Skeletal muscle satellite cell (primary cell): ENCODE measurements around the gene RTP2.
A peak's percentile ranks its signal among the peaks of the same experiment; 100 is the strongest.

Experiments used
- H3K27me3 ChIP-seq: 2 replicates; pipeline ENCODE4 v1.7.0; 2013; ENCODE audit warnings: low read length; ENCODE audit not compliant: control insufficient read depth, insufficient read depth
- H3K36me3 ChIP-seq: 2 replicates; pipeline ENCODE4 v1.7.0; 2013; ENCODE audit warnings: mild to moderate bottlenecking, control low read depth, low read length; ENCODE audit not compliant: insufficient read depth
- H3K4me1 ChIP-seq: 2 replicates; pipeline ENCODE4 v1.7.0; 2013; ENCODE audit warnings: low read length; ENCODE audit not compliant: control insufficient read depth, insufficient read depth
- H3K4me2 ChIP-seq: 2 replicates; pipeline ENCODE4 v1.7.0; 2013; ENCODE audit warnings: mild to moderate bottlenecking, low read length
- H3K4me3 ChIP-seq: 2 replicates; pipeline ENCODE4 v1.7.0; 2013; ENCODE audit warnings: low read length
- H3K9ac ChIP-seq: 2 replicates; pipeline ENCODE4 v1.7.0; 2013; ENCODE audit warnings: mild to moderate bottlenecking, low read depth, low read length, moderate library complexity
- H3K9me3 ChIP-seq: replicated peaks from 2 replicates; pipeline ENCODE4 v1.7.0; 2013; ENCODE audit warnings: mild to moderate bottlenecking, control low read depth, low read length

The RTP2 gene

DNA sequence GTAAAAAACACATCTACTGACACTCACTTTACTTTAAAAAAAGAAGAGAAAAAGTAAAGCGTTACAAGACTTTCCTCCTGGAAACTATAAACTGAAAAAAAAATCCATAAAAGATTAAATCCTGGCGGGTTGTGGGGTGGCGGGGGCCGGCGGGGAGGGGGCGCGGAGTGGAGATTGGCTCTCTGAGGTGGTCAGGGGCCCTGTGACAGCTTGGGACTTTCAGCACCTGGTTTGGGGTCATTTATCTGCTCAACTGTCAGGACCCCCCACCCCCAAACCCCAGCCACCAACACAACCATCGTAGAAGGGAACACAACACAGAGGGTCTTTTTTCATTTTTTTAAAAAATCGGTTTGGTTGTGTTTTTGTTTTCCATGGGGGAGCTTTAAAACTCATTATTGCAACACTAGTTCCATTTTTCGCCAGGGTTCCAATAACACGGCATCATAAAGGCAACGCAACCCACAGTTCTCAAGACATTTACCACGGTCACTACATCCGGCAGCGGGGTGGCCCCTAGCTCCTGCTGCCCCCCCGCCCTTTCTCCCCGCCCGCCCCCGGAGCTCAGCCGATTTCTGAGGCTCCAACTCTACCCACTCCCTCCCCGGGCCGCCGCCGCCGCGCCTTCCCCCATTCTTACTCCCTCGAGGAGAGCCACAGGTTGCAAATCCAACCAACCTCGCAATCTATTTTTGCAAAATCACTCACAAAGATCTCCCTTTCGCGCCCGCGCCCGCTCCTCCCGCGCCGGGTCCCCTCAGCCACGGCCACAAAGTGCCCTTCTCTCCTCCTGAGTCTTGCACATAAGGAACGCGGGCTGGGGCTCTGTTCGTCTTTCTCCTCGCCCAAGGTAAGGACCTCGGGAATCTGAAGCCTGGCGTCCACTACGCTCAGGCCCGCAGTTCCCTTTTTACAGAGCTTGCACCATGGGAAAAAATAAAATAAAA lies 41.1 kb upstream of the RTP2 start:
- Histone ChIP-seq H3K27me3 (no peaks in the 10 kb centered on the region), H3K9ac (peak overlapping the region; percentile 95), H3K4me1 (peaks cover 46% of the 10 kb centered on the region), H3K9me3 (no peaks in the 10 kb centered on the region), H3K4me3 (peak overlapping the region; percentile 84), H3K4me2 (peak overlapping the region; percentile 94), H3K36me3 (no peaks in the 10 kb centered on the region)

DNA sequence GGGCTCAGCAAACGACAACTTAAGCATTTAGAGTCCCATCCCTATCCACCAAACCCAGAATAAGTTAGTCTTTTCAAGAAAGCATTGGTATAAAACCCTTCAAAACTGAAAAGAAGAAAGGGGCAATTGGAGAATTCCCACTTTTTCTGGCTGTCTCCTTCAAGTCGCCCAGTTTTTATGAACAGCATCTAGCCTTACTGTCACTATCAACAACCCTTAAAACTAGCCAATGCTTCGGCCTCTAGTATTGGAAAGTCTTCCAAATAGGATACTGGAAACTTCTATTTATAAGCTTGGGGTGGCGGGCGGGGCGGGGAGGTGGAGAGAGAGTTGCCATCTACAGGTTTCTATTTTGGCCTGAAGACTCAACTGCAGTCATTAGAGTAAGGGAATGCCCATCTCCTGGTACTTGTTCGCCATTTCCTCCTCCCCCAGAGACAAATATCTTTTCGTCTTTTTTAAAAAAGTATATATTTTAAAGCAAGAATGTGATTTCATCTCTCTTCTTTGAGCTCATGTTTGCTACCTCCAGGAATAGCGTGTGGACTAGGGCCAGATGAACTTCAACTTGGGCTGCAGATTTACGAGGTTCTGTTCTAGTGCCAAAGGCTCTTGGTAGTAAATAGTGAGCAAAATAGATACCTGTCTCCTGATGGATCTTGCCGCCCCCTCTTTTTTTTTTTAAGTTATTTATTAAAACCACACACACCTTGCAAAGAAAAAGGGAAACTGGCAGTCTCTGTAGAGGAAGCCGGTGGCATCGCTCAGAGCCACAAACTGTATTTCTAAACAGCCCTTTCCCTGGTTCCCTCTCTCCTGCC lies 40.2 kb upstream of the RTP2 start:
- H3K4me3 ChIP-seq, result peak overlapping the region; percentile 84
- H3K9ac ChIP-seq, result peak overlapping the region; percentile 95
- no peaks in the 10 kb centered on the region for H3K27me3 ChIP-seq
- H3K4me2 ChIP-seq, result peak overlapping the region; percentile 94
- H3K36me3 ChIP-seq, result no peaks in the 10 kb centered on the region
- peaks cover 48% of the 10 kb centered on the region for H3K4me1 ChIP-seq
- H3K9me3 ChIP-seq, result no peaks in the 10 kb centered on the region

DNA sequence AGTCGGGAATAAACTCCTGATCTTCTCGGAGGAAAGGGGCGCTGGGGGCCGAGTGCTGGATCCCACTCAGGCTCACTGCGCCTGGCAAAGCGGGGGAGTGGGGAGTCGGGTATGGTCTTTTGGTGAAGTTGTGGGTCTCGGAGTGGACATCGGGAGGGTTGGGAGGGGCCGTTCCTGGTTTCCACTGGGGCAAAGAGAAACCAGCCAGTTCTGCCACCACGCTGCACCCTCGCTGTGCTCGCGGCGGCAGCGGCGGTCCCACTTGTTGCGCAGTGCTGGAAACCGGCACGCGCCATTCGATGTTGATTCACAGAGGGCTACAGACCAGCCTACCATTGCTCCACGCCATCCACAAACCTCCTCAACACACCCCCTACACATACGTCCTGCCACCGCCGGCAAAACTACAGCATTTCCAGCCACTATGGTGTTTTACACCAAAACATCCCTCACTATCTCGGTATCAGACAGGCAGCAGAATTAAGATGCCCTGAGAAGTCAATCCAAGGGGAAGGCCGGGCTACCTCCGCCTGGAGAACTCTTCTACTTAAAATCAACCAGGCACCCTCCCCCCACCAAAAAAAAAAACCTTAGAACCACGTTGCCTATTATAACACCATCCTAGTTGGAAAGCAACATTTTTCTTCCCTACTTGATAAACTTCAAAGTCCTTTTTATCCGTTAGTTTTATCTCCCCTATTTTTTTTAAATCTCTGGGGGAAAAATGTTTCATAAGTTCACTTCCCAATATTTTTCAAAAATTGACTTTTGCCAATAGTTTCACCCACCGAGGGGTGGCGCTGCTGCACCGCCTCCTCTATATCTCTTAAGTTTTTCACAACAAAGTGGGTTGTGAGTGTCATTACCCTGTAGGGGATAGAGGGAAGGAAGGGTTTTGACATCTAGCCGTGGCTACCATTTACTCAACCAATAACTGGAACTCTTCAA lies 39.3 kb upstream of the RTP2 start:
- H3K4me3 ChIP-seq, result peak overlapping the region; percentile 84
- peak overlapping the region; percentile 94 for H3K4me2 ChIP-seq
- peaks cover 48% of the 10 kb centered on the region for H3K4me1 ChIP-seq
- no peaks in the 10 kb centered on the region for H3K9me3 ChIP-seq
- no peaks in the 10 kb centered on the region for H3K36me3 ChIP-seq
- H3K9ac ChIP-seq, result peak overlapping the region; percentile 95
- no peaks in the 10 kb centered on the region for H3K27me3 ChIP-seq

GRCh38 chr3:187740421-187741399 lies 38.4 kb upstream of the RTP2 start:
- Histone ChIP-seq H3K4me2 (peak overlapping the region; percentile 94), H3K4me1 (peaks cover 58% of the 10 kb centered on the region), H3K4me3 (peak overlapping the region; percentile 73), H3K36me3 (no peaks in the 10 kb centered on the region), H3K9ac (peak overlapping the region; percentile 95), H3K27me3 (no peaks in the 10 kb centered on the region), H3K9me3 (no peaks in the 10 kb centered on the region)

GRCh38 chr3:187739561-187740332 lies 37.4 kb upstream of the RTP2 start:
- Histone ChIP-seq H3K9ac (peak overlapping the region; percentile 95), H3K4me3 (peak overlapping the region; percentile 73), H3K4me2 (peak overlapping the region; percentile 94), H3K9me3 (no peaks in the 10 kb centered on the region), H3K4me1 (peaks cover 67% of the 10 kb centered on the region), H3K27me3 (no peaks in the 10 kb centered on the region), H3K36me3 (no peaks in the 10 kb centered on the region)

- Histone ChIP-seq H3K9me3 (no peaks in the 10 kb centered on the region), H3K36me3 (no peaks in the 10 kb centered on the region), H3K4me2 (peak overlapping the region; percentile 94), H3K4me1 (peaks cover 70% of the 10 kb centered on the region), H3K9ac (peak overlapping the region; percentile 95), H3K27me3 (no peaks in the 10 kb centered on the region), H3K4me3 (peak overlapping the region; percentile 73)
These were observed 36.8 kb upstream of the RTP2 start for GRCh38 chr3:187739094-187739560.

DNA sequence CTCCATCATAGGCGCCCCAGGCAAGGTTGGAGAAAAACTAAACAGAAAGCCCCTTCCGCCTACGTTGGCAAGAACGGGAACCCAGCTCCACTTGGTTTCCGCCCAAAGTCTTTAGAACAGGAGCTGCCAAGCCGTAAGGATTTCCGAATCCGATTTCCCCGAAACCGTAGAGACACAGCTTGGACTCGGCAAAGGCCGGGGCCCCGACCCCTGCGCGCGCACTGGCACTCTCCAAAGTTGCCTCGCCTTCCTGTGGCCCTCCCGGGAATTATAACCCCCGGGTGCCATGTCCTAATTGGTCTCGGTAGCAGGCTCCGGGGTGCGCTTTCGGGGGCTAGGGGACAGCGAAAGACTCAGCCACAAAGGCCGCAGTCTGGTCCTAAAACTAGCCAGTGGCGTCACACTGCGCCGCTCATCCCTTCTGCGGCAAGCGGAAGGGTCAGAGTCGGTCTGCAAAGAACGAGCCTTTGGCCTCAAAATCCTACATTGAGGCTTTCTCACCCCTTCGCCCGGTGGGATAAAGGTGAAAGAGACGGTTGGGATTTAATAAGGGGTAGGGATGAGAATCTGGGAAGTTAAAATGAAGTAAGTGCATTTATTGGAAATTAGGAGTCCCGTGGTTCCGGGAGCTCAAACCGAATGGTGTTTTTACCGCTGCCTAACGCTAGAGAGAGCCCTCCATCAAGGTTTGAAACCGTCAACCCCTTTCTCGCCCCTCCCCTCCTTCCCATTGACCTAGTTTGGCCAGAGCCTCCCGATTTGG lies 36.2 kb upstream of the RTP2 start:
- Histone ChIP-seq H3K9ac (peak overlapping the region; percentile 95), H3K4me1 (peaks cover 70% of the 10 kb centered on the region), H3K36me3 (peaks cover 3% of the 10 kb centered on the region), H3K9me3 (no peaks in the 10 kb centered on the region), H3K4me2 (peak overlapping the region; percentile 94), H3K4me3 (peak overlapping the region; percentile 73), H3K27me3 (no peaks in the 10 kb centered on the region)

GRCh38 chr3:187738071-187738330 lies 35.6 kb upstream of the RTP2 start:
- Histone ChIP-seq H3K9ac (peak overlapping the region; percentile 95), H3K4me2 (peak overlapping the region; percentile 94), H3K27me3 (no peaks in the 10 kb centered on the region), H3K4me1 (peaks cover 70% of the 10 kb centered on the region), H3K9me3 (no peaks in the 10 kb centered on the region), H3K4me3 (peak overlapping the region; percentile 73), H3K36me3 (peaks cover 9% of the 10 kb centered on the region)

DNA sequence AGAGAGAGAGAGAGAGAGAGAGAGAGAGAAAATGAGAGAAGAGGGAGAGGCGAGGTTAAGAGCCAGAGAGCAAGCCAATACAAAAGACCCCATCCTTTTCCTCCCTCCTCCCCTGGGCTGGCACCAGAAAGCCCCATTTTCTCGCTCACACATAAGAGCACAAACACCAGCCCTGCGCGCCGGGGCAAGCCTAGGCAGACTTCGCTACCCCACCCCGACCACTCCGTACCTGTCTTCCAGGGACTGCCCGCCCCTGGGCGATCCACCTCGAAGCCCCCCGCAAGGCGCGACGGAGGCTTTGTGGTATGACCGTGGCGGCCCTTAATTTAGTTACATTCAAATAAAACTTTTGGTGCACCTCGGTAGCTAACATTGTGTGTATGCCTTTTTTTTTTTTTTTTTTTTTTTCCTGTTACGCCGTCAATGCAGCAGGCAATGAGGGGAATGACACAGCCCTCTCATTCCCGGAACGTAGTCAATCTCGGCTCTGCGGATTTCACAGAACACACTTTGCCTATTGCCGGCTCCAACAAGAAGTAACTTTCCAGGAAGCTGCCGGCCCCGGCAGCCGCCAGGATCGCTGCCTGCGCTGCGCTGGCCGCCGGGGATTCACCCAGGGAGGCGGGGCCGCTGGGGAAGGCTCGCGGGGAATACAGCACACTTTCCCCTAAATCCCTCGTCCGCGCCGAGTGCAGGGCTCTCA lies 35.2 kb upstream of the RTP2 start:
- Histone ChIP-seq H3K4me2 (peak overlapping the region; percentile 94), H3K4me1 (peaks cover 67% of the 10 kb centered on the region), H3K27me3 (no peaks in the 10 kb centered on the region), H3K4me3 (peak overlapping the region; percentile 73), H3K9ac (peak overlapping the region; percentile 95), H3K9me3 (no peaks in the 10 kb centered on the region), H3K36me3 (peaks cover 13% of the 10 kb centered on the region)
